K562 (cell line): Measurements from ENCODE around the gene ECI1. TPM values are rescaled to one million over a fixed set of nuclear protein-coding genes. Genes with fewer than 3 reads are reported as not detected.

ENCODE experiments used
- ATAC-seq: fragments of 200-7000 bp; cut with Tn5 transposase; 3 replicates; pipeline ENCODE4 v1.9.1; 2020; ENCODE audit warnings: moderate library complexity
- BruUV-seq: library from RNA; stranded (reverse); fragments of 400-500 nt; replicated peaks from 2 replicates; lab custom pipeline; 2021; lab: Mats Ljungman, UMichigan
- CTCF ChIA-PET: fragments of 300-600 bp; formaldehyde crosslinking; extraction: SDS; loops from one replicate; lab custom pipeline; 2021; ENCODE audit warnings: low intra/inter-chr PET ratio; lab: Yijun Ruan, JAX
- POLR2A ChIA-PET: fragments of 300-600, 350-650 bp; sonication (Branson Sonifier 250); formaldehyde crosslinking; extraction: SDS; loops from one replicate; lab custom pipeline; 2021; ENCODE audit warnings: antibody characterized with exemption, inconsistent platforms; lab: Yijun Ruan, JAX
- DNase-seq, 4 experiments: peaks; one replicate each; pipeline versions ENCODE4 v3.0.0 to v3.0.0-alpha.2; 2011 to 2018; ENCODE audit warnings: low spot score in 3 of 4, mixed read lengths in 3 of 4; ENCODE audit errors: extremely low read depth in 1 of 4
- FAIRE-seq: peaks from 2 replicates; lab custom pipeline; 2011; peaks lifted over from hg19 to GRCh38; lab: Jason Lieb, UNC
- H2AFZ ChIP-seq: 2 replicates; pipeline ENCODE4 v1.6.0; 2011; ENCODE audit warnings: low read depth, low read length, control low read depth, inconsistent platforms
- H3K27ac ChIP-seq: fragments of 200-600 bp; 3 replicates; pipeline ENCODE4 v1.8.0; 2011; ENCODE audit warnings: low read depth, mild to moderate bottlenecking, control low read depth, inconsistent platforms, low read length, moderate library complexity, mixed read lengths; ENCODE audit errors: extremely low read depth
- H3K27me3 ChIP-seq, 2 experiments: fragments of 300-600 bp in 1 of 2; 2 replicates in 1 of 2; 3 replicates in 1 of 2; pipeline versions ENCODE4 v1.6.0 to v1.8.0; 2011; ENCODE audit warnings: inconsistent platforms in 2 of 2, low read length in 2 of 2, mild to moderate bottlenecking in 1 of 2, mixed read lengths in 1 of 2, moderate library complexity in 1 of 2; ENCODE audit not compliant: control insufficient read depth in 2 of 2, insufficient read depth in 2 of 2
- H3K36me3 ChIP-seq: fragments of 300-600 bp; 3 replicates; pipeline ENCODE4 v1.8.0; 2011; ENCODE audit warnings: mild to moderate bottlenecking, low read length, inconsistent platforms; ENCODE audit not compliant: control insufficient read depth, insufficient read depth
- H3K4me1 ChIP-seq, 2 experiments: fragments of 200-600 bp in 1 of 2; replicated peaks in 1 of 2; 2 replicates in 1 of 2; 3 replicates in 1 of 2; pipeline versions ENCODE4 v1.5.1 to v1.8.0; 2011; ENCODE audit warnings: inconsistent platforms in 2 of 2, low read length in 2 of 2, mild to moderate bottlenecking in 1 of 2, mixed read lengths in 1 of 2, moderate library complexity in 1 of 2; ENCODE audit not compliant: control insufficient read depth in 2 of 2, insufficient read depth in 2 of 2
- H3K4me2 ChIP-seq: 2 replicates; pipeline ENCODE4 v1.6.1; 2011; ENCODE audit warnings: low read length, control low read depth, inconsistent platforms, mixed read lengths; ENCODE audit not compliant: insufficient read depth
- H3K4me3 ChIP-seq: fragments of 200-600 bp; sonication (generic), shearing (Covaris generic); 2 replicates; pipeline ENCODE4 v1.5.1; 2016; ENCODE audit warnings: control low read depth, inconsistent platforms
- H3K79me2 ChIP-seq: fragments of 200-600 bp; 3 replicates; pipeline ENCODE4 v1.8.0; 2011; ENCODE audit warnings: low read length, inconsistent platforms; ENCODE audit not compliant: control insufficient read depth, insufficient read depth
- H3K9ac ChIP-seq, 2 experiments: 2 replicates each; pipeline versions ENCODE4 v1.6.0 to v1.6.1; 2011; ENCODE audit warnings: low read depth in 2 of 2, low read length in 2 of 2, control low read depth in 1 of 2, inconsistent platforms in 1 of 2, mild to moderate bottlenecking in 1 of 2, mixed read lengths in 1 of 2; ENCODE audit not compliant: insufficient read depth in 1 of 2
- H3K9me1 ChIP-seq: one replicate; pipeline ENCODE4 v1.6.0; 2011; ENCODE audit warnings: inconsistent platforms, mild to moderate bottlenecking, low read length, moderate library complexity; ENCODE audit not compliant: control insufficient read depth, insufficient read depth
- H3K9me3 ChIP-seq: replicated peaks from 2 replicates; pipeline ENCODE4 v1.5.1; 2011; ENCODE audit warnings: low read depth, low read length, inconsistent platforms; ENCODE audit not compliant: control insufficient read depth, insufficient read depth
- H4K20me1 ChIP-seq: replicated peaks from 2 replicates; pipeline ENCODE4 v1.6.1; 2011; ENCODE audit warnings: low read length, inconsistent platforms, mixed read lengths; ENCODE audit not compliant: control insufficient read depth, insufficient read depth
- CEBPB ChIP-seq: fragments of 450-650 bp; IDR thresholded peaks from 2 replicates; pipeline ENCODE4 v1.6.1; 2016; ENCODE audit warnings: missing genetic modification characterization, missing compliant biosample characterization
- ESRRA ChIP-seq: fragments of 450-650 bp; IDR thresholded peaks from 2 replicates; pipeline ENCODE4 v1.6.1; 2014; ENCODE audit warnings: low read depth, mild to moderate bottlenecking, moderate library complexity, borderline replicate concordance
- JUND ChIP-seq, 2 experiments: IDR thresholded peaks; 2 replicates in 1 of 2; 3 replicates in 1 of 2; pipeline ENCODE4 v1.6.1; 2011; ENCODE audit warnings: borderline replicate concordance in 2 of 2, low read depth in 2 of 2, low read length in 2 of 2, improper control_type of control experiment in 1 of 2, missing biosample characterization in 1 of 2, missing genetic modification characterization in 1 of 2, missing genetic modification reagents in 1 of 2
- NKRF ChIP-seq: fragments of 450-650 bp; IDR thresholded peaks from 2 replicates; pipeline ENCODE4 v1.6.1; 2016; ENCODE audit warnings: borderline replicate concordance
- POLR2A ChIP-seq: fragments of 450-650 bp; conservative IDR thresholded peaks from 2 replicates; pipeline ENCODE4 v1.6.1; 2016
- POLR2B ChIP-seq: fragments of 450-650 bp; IDR thresholded peaks from 2 replicates; pipeline ENCODE4 v1.6.1; 2018; ENCODE audit warnings: low read depth; ENCODE audit not compliant: partially characterized antibody
- SNRNP70 ChIP-seq: fragments of 200-400 bp; formaldehyde crosslinking; optimal IDR thresholded peaks from 2 replicates; pipeline ENCODE3; 2017; ENCODE audit warnings: low read depth, low read length
- UBTF ChIP-seq, 2 experiments: IDR thresholded peaks; 2 replicates each; pipeline ENCODE4 v1.6.1; 2012; ENCODE audit warnings: improper control_type of control experiment in 2 of 2, low read depth in 2 of 2, low read length in 2 of 2, borderline replicate concordance in 1 of 2
- ZNF212 ChIP-seq: fragments of 450-650 bp; formaldehyde crosslinking; IDR thresholded peaks from 2 replicates; pipeline ENCODE4 v1.4.0; 2020; ENCODE audit warnings: mild to moderate bottlenecking
- ZNF274 ChIP-seq: IDR thresholded peaks from 2 replicates; pipeline ENCODE4 v1.6.1; 2011; ENCODE audit warnings: low read depth, mild to moderate bottlenecking, low read length, moderate library complexity, borderline replicate concordance
- ZNF354B ChIP-seq: fragments of 250-450 bp; sonication (Bioruptor Pico); IDR thresholded peaks from 2 replicates; pipeline ENCODE4 v1.4.0; 2020
- ZNF512 ChIP-seq: IDR thresholded peaks from 2 replicates; pipeline ENCODE4 v1.6.1; 2016; ENCODE audit warnings: missing genetic modification characterization, missing compliant biosample characterization
- WGBS: fragments of 100-300 bp; shearing (Covaris generic); methylation state at CpG from one replicate; pipeline ENCODE4 v1.1.6; 2016; ENCODE audit warnings: low coverage, mixed read lengths; ENCODE audit not compliant: insufficient coverage; ENCODE audit errors: missing lambda C conversion rate; 5-methylcytosine and 5-hydroxymethylcytosine counted together
- in situ Hi-C: fragments of 300-500 bp; cut with MboI; formaldehyde crosslinking; loops from 4 replicates; pipeline ENCODE4 v1.15.0; 2018; ENCODE audit warnings: inconsistent platforms, mixed read lengths
- intact Hi-C: fragments of 100-400 bp; cut with micrococcal nuclease; formaldehyde crosslinking; loops from 2 replicates; pipeline ENCODE4 v1.14.2; 2022
- polyA plus RNA-seq, 8 experiments: library from polyadenylated mRNA; depleted of rRNA in 4 of 8; stranded (reverse) in 5 of 8; unstranded in 3 of 8; fragments of >200 nt; fragmentation: Nextera tagmentation in 2 of 8; fragmentation: Illumina TruSeq in 1 of 8; extraction: Ambion mirVana in 2 of 8; extraction: Trizol in 1 of 8; gene quantifications; 2 replicates each; pipeline versions ENCODE4 v1.2.1 to v1.2.3, GENCODE V29; 2011 to 2014; ENCODE audit warnings: inconsistent platforms in 1 of 8, missing spikeins in 1 of 8
- total RNA-seq, 7 experiments: library from RNA; depleted of rRNA in 6 of 7; stranded (reverse); fragments of >200 nt in 6 of 7; fragmentation: Illumina TruSeq in 2 of 7; extraction: Trizol in 2 of 7; gene quantifications; 2 replicates each; pipeline versions ENCODE4 v1.2.1 to v1.2.3, GENCODE V29; 2011 to 2021; ENCODE audit warnings: low replicate concordance in 1 of 7
- TF ChIP-seq, protein P1 (sequence below): sonication (generic); formaldehyde crosslinking; IDR thresholded peaks from 2 replicates; pipeline ENCODE4 v1.8.0; 2022; ENCODE audit warnings: missing genetic modification reagents, mild to moderate bottlenecking, moderate library complexity, borderline replicate concordance
- TF ChIP-seq, protein P2 (sequence below): fragments of 250-450 bp; sonication (Bioruptor Pico); IDR thresholded peaks from 2 replicates; pipeline ENCODE4 v1.9.0; 2021; ENCODE audit warnings: mild to moderate bottlenecking

The ECI1 gene
- total and polyA plus RNA-seq, 9 of the 15 experiments (the other 6 are each of a cell fraction or from before 2014, with no cell fraction given), result 4.7 to 189 (median 54.0) TPM

DNA sequence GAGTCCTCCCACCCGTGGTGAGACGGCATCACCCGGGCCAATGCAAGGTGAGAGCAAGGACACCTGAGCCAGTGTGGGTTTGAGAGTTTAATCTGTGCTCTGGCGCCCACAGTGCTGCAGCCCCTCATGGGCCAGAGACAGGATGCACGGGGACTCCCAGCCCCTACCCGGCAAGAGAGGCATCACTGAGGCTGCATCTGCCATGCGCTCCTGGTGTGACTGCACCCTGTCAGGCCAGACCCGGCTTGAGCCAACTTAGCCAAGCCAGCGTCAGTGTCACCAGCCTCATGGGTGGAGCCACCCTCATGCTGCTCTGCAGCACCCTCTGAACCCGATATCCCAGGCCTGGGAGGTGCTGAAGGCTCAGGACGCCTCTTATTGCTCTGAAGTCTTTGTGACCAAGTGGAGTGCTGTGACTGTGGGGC lies 39.5 kb downstream of the ECI1 start:
- DNase-seq (peak in 1 of 4 experiments; percentile 41), FAIRE-seq (no peak), ATAC-seq (no peak)
- CTCF ChIA-PET, result no interaction called here
- BruUV-seq, result no TSS peak
- Histone ChIP-seq H3K27me3 (no peaks in the 10 kb centered on the region), H3K27ac (no peak overlapping the region), H3K9me1 (no peaks in the 10 kb centered on the region), H3K79me2 (peaks cover 62% of the 10 kb centered on the region), H3K9ac (peak overlapping the region in 1 of 2 experiments; percentile 99; a peak in 2 of 4 replicates), H3K9me3 (no peaks in the 10 kb centered on the region), H3K4me1 (peaks cover 24 to 83% of the 10 kb centered on the region in 2 experiments), H3K4me2 (peak overlapping the region; percentile 87; the same call in 1 of the 2 replicates), H2AFZ (no peak overlapping the region), H3K36me3 (peaks cover 57% of the 10 kb centered on the region; the same call in 2 of the 3 replicates), H4K20me1 (peaks cover 21% of the 10 kb centered on the region), H3K4me3 (peak overlapping the region; percentile 85; the same call in 1 of the 2 replicates)
- POLR2A ChIA-PET, result interaction anchor here (0.6 to 2.1 kb wide), 9 partner anchors 8 to 273 kb away, joined by 3 to 12 read pairs (median 5); partner anchors contain the start of genes E4F1 and TRAF7
- in situ Hi-C loops, result no loop called here
- 61% methylated on average over 11 of the region's 11 CpGs for WGBS
- intact Hi-C loops, result no loop called here
- TF ChIP-seq NKRF, result no peak
- TF ChIP-seq ZNF512 (tag), result no peak
- TF ChIP-seq, protein P1, sequence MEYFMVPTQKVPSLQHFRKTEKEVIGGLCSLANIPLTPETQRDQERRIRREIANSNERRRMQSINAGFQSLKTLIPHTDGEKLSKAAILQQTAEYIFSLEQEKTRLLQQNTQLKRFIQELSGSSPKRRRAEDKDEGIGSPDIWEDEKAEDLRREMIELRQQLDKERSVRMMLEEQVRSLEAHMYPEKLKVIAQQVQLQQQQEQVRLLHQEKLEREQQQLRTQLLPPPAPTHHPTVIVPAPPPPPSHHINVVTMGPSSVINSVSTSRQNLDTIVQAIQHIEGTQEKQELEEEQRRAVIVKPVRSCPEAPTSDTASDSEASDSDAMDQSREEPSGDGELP, result 0 out of 2 replicates have a peak, but pooled peaks have one; percentile 23
- TF ChIP-seq JUND (IDR thresholded peaks at IDR 0.05; ENCODE audit: borderline replicate concordance, low read depth, low read length), result no peak
- TF ChIP-seq JUND (tag; IDR thresholded peaks at IDR 0.05; ENCODE audit: borderline replicate concordance, low read depth, low read length), result no peak
- TF ChIP-seq POLR2A, result peak; percentile 63
- TF ChIP-seq ZNF212, result no peak
- TF ChIP-seq CEBPB (tag), result no peak
- no peak for TF ChIP-seq UBTF (IDR thresholded peaks at IDR 0.05; ENCODE audit: borderline replicate concordance in 1 of 2, low read depth in 2 of 2, low read length in 2 of 2)
- no peak for TF ChIP-seq ZNF274
- TF ChIP-seq, protein P2, sequence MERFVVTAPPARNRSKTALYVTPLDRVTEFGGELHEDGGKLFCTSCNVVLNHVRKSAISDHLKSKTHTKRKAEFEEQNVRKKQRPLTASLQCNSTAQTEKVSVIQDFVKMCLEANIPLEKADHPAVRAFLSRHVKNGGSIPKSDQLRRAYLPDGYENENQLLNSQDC (CRISPR knock-in tag), result no peak
- TF ChIP-seq POLR2B, result peak; percentile 34
- no peak for TF ChIP-seq ESRRA
- TF ChIP-seq ZNF354B (CRISPR knock-in tag), result no peak
- peak; percentile 20 for TF ChIP-seq SNRNP70
